ENCODE data around the gene STAT4. TPM values are rescaled to one million over a fixed set of nuclear protein-coding genes. Genes with fewer than 3 reads are reported as not detected.

The STAT4 gene
- total RNA-seq, 1 experiment from 2014 or later, result 0.33 TPM

GRCh38 chr2:191149391-191149790, 1.4 kb downstream of the STAT4 start:
- no peaks in the 10 kb centered on the region for H3K36me3 Mint-ChIP-seq (ENCODE audit: insufficient read depth in 1 of 3, low read depth in 3 of 3)
- Histone ChIP-seq H3K56ac (ENCODE audit: insufficient read length, low read depth, low read length) (no peak overlapping the region), H3K14ac (ENCODE audit: insufficient read depth, low read length) (no peak overlapping the region), H2BK5ac (ENCODE audit: insufficient read length, low read length) (no peak overlapping the region), H2BK15ac (ENCODE audit: low read depth, low read length) (no peak overlapping the region), H2AFZ (ENCODE audit: low read length) (no peak overlapping the region), H3K23ac (ENCODE audit: insufficient read length, low read depth, low read length) (no peak overlapping the region), H2BK20ac (ENCODE audit: low read depth, low read length, poor library complexity, severe bottlenecking) (no peak overlapping the region), H4K20me1 (ENCODE audit: control insufficient read depth, insufficient read depth, insufficient read length) (no peaks in the 10 kb centered on the region), H2BK120ac (ENCODE audit: low read depth, low read length, poor library complexity, severe bottlenecking) (no peak overlapping the region), H4K8ac (replicated peaks; ENCODE audit: insufficient read length, low read depth, low read length) (no peak overlapping the region), H2BK12ac (ENCODE audit: insufficient read length, low read depth, low read length) (no peak overlapping the region), H3K27ac (ENCODE audit: insufficient read length, low read depth, low read length) (no peak overlapping the region), H3K4me2 (ENCODE audit: insufficient read depth, insufficient read length, low read length) (no peak overlapping the region), H3K9me3 (ENCODE audit: control insufficient read depth, low read depth, low read length) (no peaks in the 10 kb centered on the region), H4K91ac (ENCODE audit: insufficient read length, low read depth, low read length) (no peak overlapping the region), H3K27me3 (ENCODE audit: insufficient read depth, low read length) (no peaks in the 10 kb centered on the region), H3K18ac (ENCODE audit: insufficient read length, low read depth, low read length) (no peak overlapping the region), H4K5ac (ENCODE audit: insufficient read length, low read depth, low read length) (no peak overlapping the region), H3K79me2 (ENCODE audit: insufficient read depth, low read length) (no peaks in the 10 kb centered on the region), H3K79me1 (ENCODE audit: insufficient read depth, low read depth, low read length, poor library complexity, severe bottlenecking) (no peaks in the 10 kb centered on the region), H3K4ac (ENCODE audit: low read depth, low read length) (no peak overlapping the region), H2AK5ac (ENCODE audit: insufficient read length, low read length) (no peak overlapping the region), H3K4me1 (ENCODE audit: insufficient read depth, low read length) (no peaks in the 10 kb centered on the region; the same call in 1 of the 2 replicates), H3K23me2 (ENCODE audit: insufficient read length, low read depth, low read length, poor library complexity, severe bottlenecking) (peaks cover 9% of the 10 kb centered on the region), H3T11ph (ENCODE audit: low read length) (no peak overlapping the region), H3K9ac (ENCODE audit: extremely low read depth, insufficient read length, low read length) (no peak overlapping the region)
- no peak overlapping the region for H3K27ac Mint-ChIP-seq
- peaks cover 26% of the 10 kb centered on the region for H3K27me3 Mint-ChIP-seq (ENCODE audit: low read depth)
- WGBS (ENCODE audit: extremely low coverage, insufficient read length, low lambda C conversion rate), result no CpG with 5 or more reads among the region's 4 CpGs
- no peaks in the 10 kb centered on the region for H3K9me3 Mint-ChIP-seq
- no peak for TF ChIP-seq CTCF (conservative IDR thresholded peaks at IDR 0.05)
- DNase-seq, result no peak
- H3K4me3 Mint-ChIP-seq, result no peak overlapping the region
- H3K4me1 Mint-ChIP-seq, result peaks cover 7 to 8% of the 10 kb centered on the region in 2 experiments
